Erythroblast (primary cell): ENCODE measurements around the gene TNFRSF14.

Source experiments
- GATA1 ChIP-seq: IDR thresholded peaks from 2 replicates; pipeline ENCODE4 v1.6.1; 2011; ENCODE audit warnings: low read depth, mild to moderate bottlenecking, control low read depth, low read length, moderate library complexity
- POLR2A ChIP-seq: IDR thresholded peaks from 2 replicates; pipeline ENCODE4 v1.6.1; 2011; ENCODE audit warnings: mild to moderate bottlenecking, low read length

- TF ChIP-seq POLR2A (no peak), GATA1 (no peak)
Measured at GRCh38 chr1:2605509-2606395, 49.6 kb downstream of the TNFRSF14 start.
